HG03039 (cell line): ENCODE data around the gene ARHGEF10L.

Experiments used
- ATAC-seq: cut with Tn5 transposase; IDR thresholded peaks from one replicate; pipeline ENCODE4 v1.9.1; 2021; ENCODE audit warnings: mild to moderate bottlenecking, moderate library complexity; ENCODE audit not compliant: unreplicated experiment

Gene ARHGEF10L

GRCh38 chr1:17653728-17654351 is 114.3 kb downstream of the ARHGEF10L start:
- ATAC-seq: no peak

DNA sequence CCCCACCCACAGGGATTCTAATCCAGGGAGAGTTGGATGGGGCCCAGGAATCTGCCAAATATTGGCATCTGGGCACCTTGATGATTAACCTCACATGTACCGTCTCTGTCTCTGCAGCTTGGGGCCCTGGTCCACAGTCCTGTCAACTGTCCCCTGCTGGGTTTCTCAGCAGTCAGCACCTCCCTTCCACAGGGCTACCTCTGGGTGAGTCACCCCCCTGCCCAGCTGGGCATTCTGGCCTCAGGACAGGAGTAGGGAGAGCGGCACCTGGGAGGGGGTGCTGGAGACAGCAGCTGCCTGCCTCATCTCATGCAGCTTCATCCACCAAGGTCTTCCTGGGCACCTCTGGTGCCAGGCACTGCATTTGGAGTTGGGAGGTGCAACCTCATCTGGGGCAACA is 115.0 kb downstream of the ARHGEF10L start:
- no peak for ATAC-seq

DNA sequence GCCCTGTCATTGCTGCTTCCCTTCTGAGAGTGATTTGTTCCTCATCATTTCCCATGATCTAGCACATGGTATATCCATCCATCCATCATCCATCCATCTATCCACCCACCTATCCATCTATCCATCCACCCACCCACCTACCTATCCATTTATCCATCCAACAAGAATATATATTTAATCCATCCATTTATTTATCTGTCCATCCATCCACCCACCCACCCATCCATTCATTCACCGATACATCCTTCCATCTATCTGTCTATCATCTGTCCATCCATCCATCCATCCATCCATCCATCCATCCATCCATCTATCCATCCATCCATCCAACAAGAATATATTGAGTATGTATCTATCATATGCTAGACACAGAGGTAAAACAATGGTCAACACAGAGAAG is 115.7 kb downstream of the ARHGEF10L start:
- ATAC-seq: no peak

DNA sequence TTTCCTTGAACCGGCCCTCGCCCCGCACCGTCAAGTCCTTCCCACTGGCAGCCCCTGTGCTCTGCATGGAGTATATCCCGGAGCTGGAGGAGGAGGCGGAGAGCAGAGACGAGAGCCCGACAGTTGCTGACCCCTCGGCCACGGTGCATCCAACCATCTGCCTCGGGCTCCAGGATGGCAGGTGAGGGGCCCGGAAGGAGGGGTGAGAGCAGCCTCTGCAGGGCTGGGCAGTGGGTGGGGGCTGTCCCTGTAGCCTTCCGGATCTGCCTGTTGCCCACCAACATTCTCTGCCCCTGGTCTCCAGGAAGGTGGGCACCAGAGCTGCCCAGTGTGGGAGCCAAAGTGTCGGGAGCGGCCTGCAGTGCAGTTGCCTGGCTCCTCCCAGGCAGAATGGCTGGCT is 116.4 kb downstream of the ARHGEF10L start:
- ATAC-seq: no peak

DNA sequence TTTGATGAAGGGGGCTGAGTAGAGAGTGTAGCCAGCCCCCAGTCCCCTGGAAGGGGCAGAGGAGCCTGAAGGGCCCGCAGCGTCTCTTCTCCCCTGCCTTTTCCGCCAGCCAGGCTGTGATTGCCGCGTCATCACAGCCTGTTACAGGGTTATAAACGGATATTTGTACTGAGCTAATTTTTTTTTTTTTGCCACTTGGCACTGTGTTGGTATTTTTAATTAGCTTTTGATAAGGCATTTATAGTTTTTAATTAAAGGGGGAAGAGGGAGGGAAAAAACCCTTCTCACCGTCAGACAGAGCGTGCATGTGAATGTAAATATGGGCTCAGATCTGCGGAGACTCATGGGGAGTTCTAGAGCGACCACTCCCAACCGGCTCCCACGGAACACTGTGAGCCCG is 117.9 kb downstream of the ARHGEF10L start:
- no peak for ATAC-seq

- no peak for ATAC-seq
Measured at GRCh38 chr1:17658837-17659236, 119.3 kb downstream of the ARHGEF10L start.

DNA sequence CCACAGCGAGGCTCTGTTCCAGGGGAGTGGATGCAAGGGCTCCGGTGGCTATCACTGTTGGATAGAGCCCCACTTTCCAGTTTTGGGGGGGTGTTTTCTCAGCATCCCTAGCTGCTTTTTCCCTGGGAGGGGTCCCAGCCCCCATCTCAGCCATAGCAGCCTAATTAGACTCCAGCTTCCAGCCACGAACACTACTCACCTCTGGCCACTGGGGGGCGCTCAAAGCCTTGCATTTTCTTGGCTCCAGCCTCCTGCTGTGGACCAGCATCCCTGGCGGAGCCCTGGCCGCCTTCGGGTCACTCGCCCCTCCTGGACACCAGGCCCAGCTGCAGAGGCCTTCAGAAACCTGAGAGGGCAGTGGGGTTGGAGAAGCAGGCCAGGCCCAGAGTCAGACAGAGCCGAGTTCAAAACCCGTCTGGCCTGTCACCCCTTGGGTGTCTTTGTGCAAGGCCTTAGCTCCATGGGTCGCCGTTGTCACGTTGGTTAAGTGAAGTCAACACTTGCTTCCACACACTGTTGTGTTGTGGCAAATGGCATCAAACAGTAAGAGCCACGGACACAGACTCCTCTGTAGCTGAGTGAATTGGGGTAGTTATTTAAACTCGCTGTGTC is 122.2 kb downstream of the ARHGEF10L start:
- ATAC-seq: no peak

GRCh38 chr1:17662296-17662695 is 122.8 kb downstream of the ARHGEF10L start:
- ATAC-seq: no peak

- ATAC-seq: no peak
Measured at GRCh38 chr1:17662786-17663185, 123.3 kb downstream of the ARHGEF10L start.

- ATAC-seq: no peak
Measured at GRCh38 chr1:17663646-17664045, 124.1 kb downstream of the ARHGEF10L start.

DNA sequence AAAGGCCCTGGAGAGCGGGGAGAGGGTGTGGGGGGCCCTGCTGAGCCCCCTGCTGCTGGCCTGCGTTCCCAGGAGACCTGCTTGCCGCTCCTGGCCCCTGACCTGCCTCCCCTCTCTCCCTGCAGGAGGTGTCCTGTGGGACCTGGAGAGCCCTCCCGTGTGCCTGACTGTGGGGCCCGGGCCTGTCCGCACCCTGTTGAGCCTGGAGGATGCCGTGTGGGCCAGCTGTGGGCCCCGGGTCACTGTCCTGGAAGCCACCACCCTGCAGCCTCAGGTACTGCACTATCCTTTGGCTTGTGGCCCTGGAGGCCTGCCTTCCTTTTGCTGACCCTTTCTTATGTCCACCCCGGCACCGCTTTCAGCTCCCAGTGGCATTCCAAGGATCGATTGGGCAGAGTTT is 124.8 kb downstream of the ARHGEF10L start:
- ATAC-seq: no peak

DNA sequence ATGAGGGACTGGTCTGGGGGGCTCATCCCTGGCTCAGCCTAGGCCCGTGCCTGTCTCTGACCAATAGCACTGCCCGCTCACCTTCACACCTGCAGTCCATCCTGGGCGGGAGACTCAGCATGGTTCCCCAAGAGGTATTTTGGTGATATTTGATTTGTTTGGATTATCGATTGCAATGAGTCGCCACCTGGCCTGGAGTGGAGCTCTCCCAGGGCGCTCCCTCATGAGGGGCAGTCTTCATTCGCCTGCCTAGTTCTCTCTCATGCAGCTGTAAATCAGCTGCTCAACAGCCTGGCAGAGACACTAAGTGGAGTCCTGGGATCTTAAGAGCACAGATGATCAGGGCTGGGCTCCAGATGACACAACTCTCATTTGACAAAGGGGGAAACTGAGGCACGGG is 125.6 kb downstream of the ARHGEF10L start:
- no peak for ATAC-seq

DNA sequence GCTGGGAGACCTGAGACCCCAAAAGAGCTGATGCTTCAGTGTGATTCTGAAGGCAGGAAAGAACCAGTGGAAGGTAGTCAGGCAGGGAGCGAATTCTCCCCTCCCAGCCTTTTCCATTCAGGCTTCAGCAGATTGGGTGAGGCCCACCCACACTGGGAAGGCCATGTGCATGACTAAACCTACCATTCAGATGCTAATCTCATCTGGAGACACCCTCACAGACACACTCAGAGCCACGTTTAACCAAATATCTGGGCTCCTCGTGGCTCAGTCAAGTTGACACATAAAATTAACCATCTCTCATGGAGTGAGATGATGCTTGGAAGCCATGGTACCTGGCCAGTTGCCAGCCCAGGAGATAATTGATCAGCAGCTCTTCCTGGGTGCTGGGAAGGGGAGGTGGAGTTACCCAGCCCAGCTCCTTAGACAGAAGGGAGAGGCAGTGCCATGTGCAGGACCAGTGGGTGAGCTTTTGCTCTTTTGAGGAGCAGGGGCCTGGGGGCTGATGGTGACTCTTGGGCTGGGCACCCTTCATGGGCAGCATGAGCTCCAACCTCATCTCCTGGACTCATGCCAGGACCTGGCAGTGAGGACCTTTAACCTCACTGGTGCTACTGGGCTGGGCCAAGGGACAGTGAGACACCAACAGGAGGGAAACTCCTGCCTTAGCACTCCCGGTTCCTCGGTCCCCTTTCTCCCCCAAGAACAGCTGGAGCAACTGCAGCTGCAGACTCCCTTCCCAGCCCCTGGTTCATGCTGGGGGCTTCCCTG is 126.6 kb downstream of the ARHGEF10L start:
- ATAC-seq: no peak

DNA sequence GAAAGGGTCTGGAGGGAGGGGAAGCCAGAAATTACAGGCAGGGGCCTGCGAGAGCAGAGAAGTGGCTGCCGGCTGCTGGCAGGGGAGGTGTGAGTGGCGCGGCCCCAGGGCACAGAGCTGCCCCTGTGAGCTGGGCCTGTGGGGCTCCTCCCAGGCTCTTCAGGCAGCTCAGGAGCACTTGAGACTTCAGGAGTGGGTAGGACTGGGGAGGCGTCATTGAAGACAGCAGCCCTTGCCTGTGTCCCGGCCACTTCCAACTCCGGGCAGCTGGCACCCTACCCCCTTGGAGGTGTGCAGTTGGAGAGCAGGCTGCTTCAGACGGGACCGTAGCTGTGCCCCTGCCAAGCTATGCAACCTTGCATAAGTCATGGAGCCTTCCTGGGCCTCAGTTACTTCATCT is 128.1 kb downstream of the ARHGEF10L start:
- no peak for ATAC-seq

DNA sequence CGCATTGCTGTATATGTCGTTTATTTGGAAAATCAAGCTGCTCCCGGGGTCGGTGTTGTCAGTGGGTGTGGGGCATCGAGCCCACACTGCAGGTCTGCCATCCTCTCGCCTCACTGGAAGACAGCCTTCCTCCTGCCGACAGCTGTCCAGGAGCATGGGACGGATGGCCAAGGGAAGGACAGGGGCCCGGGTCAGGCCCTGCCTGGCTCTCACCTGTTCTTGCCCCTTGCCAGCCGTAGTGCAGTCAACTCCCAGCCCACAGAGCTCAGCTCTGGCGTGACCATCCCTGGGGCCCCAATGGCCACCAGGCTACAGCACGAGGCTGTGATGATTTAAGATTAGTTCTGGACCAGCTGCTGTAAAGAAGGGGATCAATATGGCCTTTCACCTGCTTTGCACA is 128.7 kb downstream of the ARHGEF10L start:
- ATAC-seq: no peak

- no peak for ATAC-seq
Measured at GRCh38 chr1:17668624-17669175, 129.2 kb downstream of the ARHGEF10L start.

- no peak for ATAC-seq
Measured at GRCh38 chr1:17669305-17669704, 129.8 kb downstream of the ARHGEF10L start.

DNA sequence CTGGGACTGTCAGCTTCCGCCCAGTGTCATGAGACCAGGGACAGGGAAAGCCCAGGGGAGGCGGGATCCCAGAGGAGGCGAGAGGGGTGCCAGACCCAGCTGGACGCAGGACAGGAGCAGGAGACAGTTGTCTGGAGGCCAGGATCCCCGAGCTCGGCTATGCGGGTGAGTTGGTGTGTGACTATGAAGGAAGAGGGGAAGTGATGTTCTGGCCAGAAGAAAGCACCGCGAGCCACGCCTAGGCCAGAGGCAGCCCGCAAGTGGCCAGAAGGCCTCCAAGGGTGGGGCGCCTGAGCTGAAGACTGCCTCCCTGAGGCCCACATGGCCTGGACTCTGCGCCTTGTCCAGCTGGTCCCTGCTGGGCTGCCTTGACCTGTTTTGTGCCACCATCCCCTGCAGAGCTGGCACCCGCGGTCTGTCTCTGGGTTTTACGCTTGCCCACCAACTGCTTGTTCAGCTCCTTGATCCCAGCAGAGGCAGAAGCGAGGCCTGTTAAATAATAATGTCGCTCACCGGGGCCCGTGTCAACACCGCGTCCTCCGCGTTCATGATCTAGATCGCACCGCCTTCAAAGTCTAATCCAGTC is 130.5 kb downstream of the ARHGEF10L start:
- no peak for ATAC-seq

DNA sequence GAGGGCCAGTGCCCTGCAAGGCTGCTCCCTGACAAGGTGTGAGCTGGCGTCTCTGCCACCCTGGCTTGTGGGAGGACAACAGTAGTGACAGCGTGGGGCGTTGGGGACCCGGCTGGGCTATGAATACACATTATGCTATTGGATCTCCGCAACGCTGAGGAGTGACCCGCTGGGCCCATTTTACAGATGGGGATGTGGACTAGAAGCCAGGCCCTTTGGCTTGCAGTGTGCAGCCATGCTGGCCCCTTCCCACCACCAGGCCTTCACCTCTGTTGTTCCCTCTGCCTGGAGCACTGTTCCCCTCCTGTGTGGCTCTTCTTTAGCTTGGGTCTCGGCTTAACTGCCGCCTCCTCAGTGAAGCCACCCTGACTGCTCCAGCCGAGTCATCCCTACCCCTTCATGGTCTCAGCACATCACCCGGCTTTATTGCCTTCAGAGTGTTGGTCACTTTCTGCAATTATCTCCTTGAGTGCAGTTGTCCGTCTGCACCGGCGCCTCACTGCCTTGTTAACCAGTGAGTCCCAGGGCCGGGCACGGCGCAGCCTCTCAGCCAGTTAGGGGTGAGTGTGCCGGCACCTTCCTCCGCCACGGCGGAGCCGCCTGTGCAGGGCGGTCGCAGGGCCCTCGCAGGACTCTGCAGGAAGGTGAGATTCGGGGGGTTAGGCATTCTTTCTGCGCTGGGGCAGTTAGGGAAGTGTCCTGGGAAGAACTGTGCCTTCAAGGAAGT is 131.3 kb downstream of the ARHGEF10L start:
- no peak for ATAC-seq

- no peak for ATAC-seq
Measured at GRCh38 chr1:17671314-17671705, 131.8 kb downstream of the ARHGEF10L start.

DNA sequence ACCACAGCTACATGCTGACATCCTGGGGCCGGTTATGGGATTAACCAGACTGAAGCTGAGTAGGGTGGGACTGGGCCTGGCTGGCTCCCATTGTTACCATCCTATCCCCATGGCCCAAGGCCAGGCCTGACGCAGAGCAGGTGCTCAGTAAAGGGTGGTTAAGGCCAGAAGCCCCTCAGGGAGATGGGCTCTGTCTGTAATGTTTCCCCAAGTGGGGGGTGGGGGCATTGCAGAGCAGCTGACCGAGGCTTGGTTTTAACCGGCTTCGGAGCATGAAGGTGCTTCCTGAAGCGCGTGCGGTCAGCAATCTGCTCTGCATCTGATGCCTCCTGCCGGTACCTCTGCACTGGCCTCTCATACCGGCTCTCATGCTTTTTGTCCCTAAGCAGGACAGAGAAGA is 132.2 kb downstream of the ARHGEF10L start:
- no peak for ATAC-seq
